Activated CD8-positive, alpha-beta T cell treated with anti-CD3 and anti-CD28 coated beads for 36 hours (primary cell): Measurements from ENCODE around the gene SLC39A11. TPM values are rescaled to one million over a fixed set of nuclear protein-coding genes. Genes with fewer than 3 reads are reported as not detected.
"Not testable (repeated sequence)": the region's sequence is repeated elsewhere in the genome, so short reads cannot be mapped to it uniquely, and the experiment has no call there.

Source experiments
- ATAC-seq: fragments of 200-7000 bp; cut with Tn5 transposase; one replicate; pipeline ENCODE4 v1.10.0; 2021; ENCODE audit warnings: mild to moderate bottlenecking, moderate library complexity
- CTCF ChIA-PET: fragments of 350-600 bp; sonication (Branson Sonifier 250); formaldehyde crosslinking; loops from one replicate; lab custom pipeline; 2021; ENCODE audit warnings: antibody characterized with exemption; lab: Charles Lee
- POLR2A ChIA-PET: fragments of 350-600 bp; sonication (Branson Sonifier 250); formaldehyde crosslinking; loops from one replicate; lab custom pipeline; 2021; ENCODE audit warnings: antibody characterized with exemption; lab: Charles Lee
- DNase-seq: peaks from one replicate; pipeline ENCODE4 v3.0.0-alpha.2; 2020
- H3K27ac Mint-ChIP-seq: one replicate; pipeline ENCODE4 v1.8.0; 2021; ENCODE audit warnings: mild to moderate bottlenecking, mixed read lengths
- H3K27me3 Mint-ChIP-seq: one replicate; pipeline ENCODE4 v1.8.0; 2021; ENCODE audit warnings: mixed read lengths
- H3K36me3 Mint-ChIP-seq: one replicate; pipeline ENCODE4 v1.8.0; 2021; ENCODE audit warnings: low read depth, mixed read lengths
- H3K4me1 Mint-ChIP-seq: one replicate; pipeline ENCODE4 v1.8.0; 2021; ENCODE audit warnings: low read depth, mixed read lengths
- H3K4me3 Mint-ChIP-seq: one replicate; pipeline ENCODE4 v1.8.0; 2021; ENCODE audit warnings: mild to moderate bottlenecking, moderate library complexity, mixed read lengths
- H3K9me3 Mint-ChIP-seq: one replicate; pipeline ENCODE4 v1.8.0; 2021; ENCODE audit warnings: mixed read lengths
- intact Hi-C: fragments of 100-400 bp; cut with micrococcal nuclease; formaldehyde crosslinking; loops from one replicate; pipeline ENCODE4 v1.10.0; 2022
- total RNA-seq, 2 experiments: library from RNA; stranded (reverse); gene quantifications; one replicate each; pipeline ENCODE4 v1.2.3, GENCODE V29; 2021
- TF ChIP-seq, protein P1 (sequence below): fragments of 200-600 bp; IDR thresholded peaks from one replicate; pipeline ENCODE4 v1.8.0; 2022; ENCODE audit warnings: antibody characterized with exemption, mild to moderate bottlenecking

Gene SLC39A11
- total RNA-seq, 2 experiments from 2014 or later = 14.4 to 14.9 TPM

DNA sequence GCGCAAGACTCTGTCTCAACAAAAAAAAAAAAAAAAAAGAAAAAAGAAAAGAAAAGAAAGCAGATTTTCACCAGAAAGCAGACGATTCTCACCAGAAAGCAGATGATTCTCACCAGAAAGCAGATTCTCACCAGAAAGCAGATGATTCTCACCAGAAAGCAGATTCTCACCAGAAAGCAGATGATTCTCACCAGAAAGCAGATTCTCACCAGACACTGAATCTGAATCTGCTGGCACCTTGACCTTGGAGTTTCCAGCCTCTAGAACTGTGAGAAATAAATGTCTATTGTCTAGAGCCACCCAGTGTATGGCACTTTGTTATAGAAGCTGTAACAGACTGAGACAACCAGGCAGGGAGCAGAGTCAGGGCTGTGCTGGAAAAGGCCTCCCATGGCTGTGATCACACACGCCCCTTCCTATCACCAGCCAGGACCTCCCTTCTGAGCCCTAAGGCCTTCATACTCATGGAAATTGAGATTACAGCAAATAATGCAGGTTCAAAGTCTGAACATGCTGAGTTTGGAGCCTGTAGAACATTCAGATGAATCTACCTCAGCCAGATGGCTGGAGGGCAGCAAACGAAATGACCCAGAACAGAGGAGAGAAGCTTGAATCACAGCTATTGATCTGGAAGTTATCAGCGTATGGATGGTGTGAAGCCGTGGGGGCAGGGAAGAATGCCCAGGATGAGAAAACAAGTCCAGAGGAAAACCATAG lies 309.3 kb downstream of the SLC39A11 start:
- no peak for ATAC-seq
- H3K4me1 Mint-ChIP-seq = no peaks in the 10 kb centered on the region
- DNase-seq = no peak
- CTCF ChIA-PET = no interaction called here
- H3K27ac Mint-ChIP-seq = no peak overlapping the region
- intact Hi-C loops = no loop called here
- no peaks in the 10 kb centered on the region for H3K27me3 Mint-ChIP-seq
- POLR2A ChIA-PET = no interaction called here
- TF ChIP-seq, protein P1, sequence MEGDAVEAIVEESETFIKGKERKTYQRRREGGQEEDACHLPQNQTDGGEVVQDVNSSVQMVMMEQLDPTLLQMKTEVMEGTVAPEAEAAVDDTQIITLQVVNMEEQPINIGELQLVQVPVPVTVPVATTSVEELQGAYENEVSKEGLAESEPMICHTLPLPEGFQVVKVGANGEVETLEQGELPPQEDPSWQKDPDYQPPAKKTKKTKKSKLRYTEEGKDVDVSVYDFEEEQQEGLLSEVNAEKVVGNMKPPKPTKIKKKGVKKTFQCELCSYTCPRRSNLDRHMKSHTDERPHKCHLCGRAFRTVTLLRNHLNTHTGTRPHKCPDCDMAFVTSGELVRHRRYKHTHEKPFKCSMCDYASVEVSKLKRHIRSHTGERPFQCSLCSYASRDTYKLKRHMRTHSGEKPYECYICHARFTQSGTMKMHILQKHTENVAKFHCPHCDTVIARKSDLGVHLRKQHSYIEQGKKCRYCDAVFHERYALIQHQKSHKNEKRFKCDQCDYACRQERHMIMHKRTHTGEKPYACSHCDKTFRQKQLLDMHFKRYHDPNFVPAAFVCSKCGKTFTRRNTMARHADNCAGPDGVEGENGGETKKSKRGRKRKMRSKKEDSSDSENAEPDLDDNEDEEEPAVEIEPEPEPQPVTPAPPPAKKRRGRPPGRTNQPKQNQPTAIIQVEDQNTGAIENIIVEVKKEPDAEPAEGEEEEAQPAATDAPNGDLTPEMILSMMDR = no peak
- no peak overlapping the region for H3K4me3 Mint-ChIP-seq
- no peaks in the 10 kb centered on the region for H3K36me3 Mint-ChIP-seq
- no peaks in the 10 kb centered on the region for H3K9me3 Mint-ChIP-seq

DNA sequence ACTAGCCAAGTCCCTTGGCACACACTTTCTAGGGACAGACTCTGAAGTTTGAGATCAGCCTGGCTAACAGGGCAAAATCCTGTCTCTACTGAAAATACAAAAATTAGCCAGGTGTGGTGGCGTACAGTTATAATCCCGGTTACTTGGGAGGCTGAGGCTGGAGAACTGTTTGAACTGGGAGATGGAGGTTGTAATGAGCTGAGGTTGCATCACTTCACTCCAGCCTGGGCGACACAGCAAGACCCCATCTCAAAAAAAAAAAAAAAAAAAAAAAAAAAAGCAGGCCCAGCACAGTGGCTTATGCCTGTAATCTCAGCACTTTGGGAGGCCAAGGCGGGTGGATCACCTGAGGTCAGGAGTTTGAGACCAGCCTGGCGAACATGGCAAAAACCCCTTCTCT lies 310.1 kb downstream of the SLC39A11 start:
- POLR2A ChIA-PET, H3K27me3 Mint-ChIP-seq: not testable (repeated sequence)

DNA sequence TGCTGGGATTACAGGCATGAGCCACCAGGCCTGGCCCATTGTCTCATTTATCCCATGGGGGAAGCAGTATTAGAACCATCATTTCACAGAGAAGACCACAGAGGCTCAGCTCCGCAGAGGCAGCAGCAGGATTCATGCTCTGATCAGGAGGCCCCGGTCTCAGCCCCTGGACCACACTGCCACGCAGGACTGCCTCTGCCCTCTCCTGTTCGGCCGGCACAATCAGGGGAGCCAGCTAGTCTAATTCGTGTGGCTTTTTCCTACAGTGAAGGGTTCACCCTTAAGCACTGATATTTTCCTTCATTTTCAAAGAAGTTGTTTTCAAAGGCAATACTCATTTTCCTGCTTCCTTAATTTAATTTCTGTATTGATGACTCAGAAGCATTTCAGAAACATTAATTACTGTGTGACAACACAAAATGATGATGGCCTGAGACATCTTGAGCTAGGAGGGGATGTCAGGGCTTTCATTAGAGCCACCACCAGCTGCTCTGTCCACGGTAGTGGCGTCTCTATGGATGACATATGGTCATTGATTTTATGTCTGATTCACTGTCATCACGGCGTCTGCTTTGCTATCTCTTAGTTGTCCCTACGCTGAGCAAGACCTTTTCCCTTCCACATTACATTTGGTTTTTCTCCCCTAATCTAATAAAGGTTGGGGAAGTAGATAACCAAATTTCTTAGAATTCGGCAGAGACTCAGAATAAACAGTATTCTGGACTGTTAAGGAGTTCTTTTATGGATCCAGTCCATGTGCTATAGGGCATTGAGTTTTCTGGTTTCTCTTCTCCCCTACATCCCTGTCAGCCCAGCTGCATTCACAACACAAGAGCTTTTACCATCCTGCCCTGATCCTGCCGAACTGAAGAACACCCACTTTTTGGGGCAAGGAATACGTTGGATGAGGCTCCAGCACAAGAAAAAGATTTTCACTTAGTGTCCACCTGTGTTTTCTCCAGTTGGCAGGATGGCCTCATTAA lies 314.0 kb downstream of the SLC39A11 start:
- Mint-ChIP-seq H3K27me3 (no peaks in the 10 kb centered on the region), H3K9me3 (no peaks in the 10 kb centered on the region), H3K4me3 (no peak overlapping the region), H3K4me1 (no peaks in the 10 kb centered on the region), H3K27ac (no peak overlapping the region), H3K36me3 (no peaks in the 10 kb centered on the region)
- ChIA-PET POLR2A (no interaction called here), CTCF (no interaction called here)
- no peak for DNase-seq
- ATAC-seq = no peak
- TF ChIP-seq, protein P1 = no peak
- intact Hi-C loops = no loop called here

More for the DNA sequence above, 310.1 kb downstream of the SLC39A11 start:
- H3K27ac Mint-ChIP-seq, DNase-seq, H3K4me3 Mint-ChIP-seq, intact Hi-C loops, H3K9me3 Mint-ChIP-seq, H3K36me3 Mint-ChIP-seq, ATAC-seq, CTCF ChIA-PET, H3K4me1 Mint-ChIP-seq: not testable (repeated sequence)

DNA sequence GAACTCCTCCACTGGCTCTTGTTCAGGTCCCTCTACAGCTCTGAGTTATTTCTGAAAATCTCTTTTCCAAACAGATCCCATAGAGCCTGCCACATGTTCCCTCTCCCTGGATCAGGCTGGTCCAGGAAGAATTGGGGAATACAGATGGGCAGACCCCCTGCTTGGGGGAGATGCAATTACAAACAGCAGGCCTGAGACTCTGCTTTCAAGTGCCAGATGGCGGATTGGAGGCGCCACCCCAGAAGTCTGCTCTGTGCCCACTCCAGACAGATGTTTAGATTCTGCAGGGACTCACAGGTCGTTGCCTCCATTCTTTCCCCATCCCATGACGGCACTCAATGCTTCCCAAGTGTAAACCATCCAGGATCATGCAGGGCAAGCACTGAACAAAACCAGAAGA lies 316.6 kb downstream of the SLC39A11 start:
- ATAC-seq (no peak), DNase-seq (no peak)
- no peak overlapping the region for H3K27ac Mint-ChIP-seq
- peaks cover 1% of the 10 kb centered on the region for H3K9me3 Mint-ChIP-seq
- intact Hi-C loops = no loop called here
- H3K27me3 Mint-ChIP-seq = no peaks in the 10 kb centered on the region
- peaks cover 6% of the 10 kb centered on the region for H3K36me3 Mint-ChIP-seq
- TF ChIP-seq, protein P1 = no peak
- POLR2A ChIA-PET = no interaction called here
- CTCF ChIA-PET = no interaction called here
- no peaks in the 10 kb centered on the region for H3K4me1 Mint-ChIP-seq
- no peak overlapping the region for H3K4me3 Mint-ChIP-seq

DNA sequence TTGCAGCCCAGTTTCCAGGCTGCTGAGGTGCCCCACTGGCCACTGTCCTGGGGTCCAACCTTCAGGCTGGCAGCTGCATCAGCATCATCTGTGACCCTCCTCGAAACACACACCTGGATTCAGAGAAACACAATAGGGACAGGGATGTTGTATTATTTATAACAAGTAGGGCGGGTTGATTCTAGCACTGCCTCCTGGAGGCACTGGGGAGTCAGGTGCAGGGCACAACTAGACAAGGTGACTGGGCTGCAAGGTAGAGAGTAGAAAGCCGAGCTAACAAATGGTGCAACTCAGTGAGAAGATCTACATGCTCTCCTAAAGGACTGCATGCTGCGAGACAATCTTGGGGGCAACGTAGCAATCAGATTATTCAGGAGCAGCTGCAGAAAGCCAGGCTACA lies 317.3 kb downstream of the SLC39A11 start:
- POLR2A ChIA-PET = no interaction called here
- no peak overlapping the region for H3K4me3 Mint-ChIP-seq
- no peak overlapping the region for H3K27ac Mint-ChIP-seq
- no peaks in the 10 kb centered on the region for H3K4me1 Mint-ChIP-seq
- no peaks in the 10 kb centered on the region for H3K27me3 Mint-ChIP-seq
- no peak for DNase-seq
- peaks cover 3% of the 10 kb centered on the region for H3K9me3 Mint-ChIP-seq
- intact Hi-C loops = no loop called here
- H3K36me3 Mint-ChIP-seq = peaks cover 11% of the 10 kb centered on the region
- TF ChIP-seq, protein P1 = no peak
- CTCF ChIA-PET = no interaction called here
- no peak for ATAC-seq
